HepG2 (cell line): ENCODE data around the gene SEMA4C. TPM values are rescaled to one million over a fixed set of nuclear protein-coding genes. Genes with fewer than 3 reads are reported as not detected.
A peak's percentile ranks its signal among the peaks of the same experiment; 100 is the strongest.

Experiments used
- ATAC-seq: fragments of 200-7000 bp; cut with Tn5 transposase; 3 replicates; pipeline ENCODE4 v1.9.1; 2020; ENCODE audit warnings: mild to moderate bottlenecking, moderate library complexity
- BruUV-seq: library from RNA; stranded (reverse); fragments of 400-500 nt; replicated peaks from 2 replicates; lab custom pipeline; 2021; lab: Mats Ljungman, UMichigan
- CTCF ChIA-PET: fragments of 300-600 bp; formaldehyde crosslinking; extraction: SDS; loops from one replicate; lab custom pipeline; 2021; ENCODE audit warnings: low total read pairs, inconsistent platforms, low intra/inter-chr PET ratio; lab: Yijun Ruan, JAX
- POLR2A ChIA-PET: fragments of 350-600 bp; sonication (Branson Sonifier 250); formaldehyde crosslinking; loops from one replicate; lab custom pipeline; 2020; ENCODE audit warnings: antibody characterized with exemption, inconsistent platforms; lab: Yijun Ruan, JAX
- DNase-seq: peaks from one replicate; pipeline ENCODE4 v3.0.0-alpha.2; 2015; ENCODE audit warnings: low spot score
- FAIRE-seq: peaks from 3 replicates; lab custom pipeline; 2011; peaks lifted over from hg19 to GRCh38; lab: Jason Lieb, UNC
- H2AFZ ChIP-seq: one replicate; pipeline ENCODE4 v1.6.1; 2011; ENCODE audit warnings: low read length, inconsistent platforms
- H3K27ac ChIP-seq: fragments of 300-600 bp; 3 replicates; pipeline ENCODE4 v1.8.0; 2011; ENCODE audit warnings: mixed run types, mild to moderate bottlenecking, mixed read lengths, low read length, inconsistent platforms; ENCODE audit not compliant: insufficient read depth; ENCODE audit errors: extremely low read length
- H3K27me3 ChIP-seq, 2 experiments: fragments of 200-600 bp in 1 of 2; 2 replicates in 1 of 2; 3 replicates in 1 of 2; pipeline versions ENCODE4 v1.6.0 to v1.8.0; 2011; ENCODE audit warnings: low read length in 2 of 2, mild to moderate bottlenecking in 2 of 2, moderate library complexity in 2 of 2, inconsistent platforms in 1 of 2; ENCODE audit not compliant: insufficient read depth in 2 of 2, control insufficient read depth in 1 of 2
- H3K36me3 ChIP-seq, 2 experiments: fragments of 200-600 bp in 1 of 2; replicated peaks in 1 of 2; 2 replicates in 1 of 2; 3 replicates in 1 of 2; pipeline versions ENCODE4 v1.5.1 to v1.8.0; 2011; ENCODE audit warnings: low read length in 2 of 2, inconsistent platforms in 1 of 2; ENCODE audit not compliant: insufficient read depth in 2 of 2, control insufficient read depth in 1 of 2
- H3K4me1 ChIP-seq: 2 replicates; pipeline ENCODE4 v1.5.1; 2012; ENCODE audit warnings: low read length, inconsistent platforms; ENCODE audit not compliant: insufficient read depth
- H3K4me2 ChIP-seq: 2 replicates; pipeline ENCODE4 v1.6.0; 2011; ENCODE audit warnings: low read depth, low read length, inconsistent platforms
- H3K4me3 ChIP-seq, 3 experiments: fragments of 200-600 bp in 1 of 3; sonication (generic), shearing (Covaris generic) in 1 of 3; replicated peaks in 1 of 3; 2 replicates each; pipeline ENCODE4 v1.5.1; 2011 to 2016; ENCODE audit warnings: low read length in 3 of 3, inconsistent platforms in 2 of 3, low read depth in 2 of 3, mild to moderate bottlenecking in 2 of 3, control low read depth in 1 of 3, mixed read lengths in 1 of 3; ENCODE audit not compliant: insufficient read depth in 1 of 3
- H3K79me2 ChIP-seq: one replicate; pipeline ENCODE4 v1.6.1; 2011; ENCODE audit warnings: low read length, inconsistent platforms; ENCODE audit not compliant: insufficient read depth
- H3K9ac ChIP-seq: 2 replicates; pipeline ENCODE4 v1.6.0; 2011; ENCODE audit warnings: mild to moderate bottlenecking, low read depth, low read length, inconsistent platforms; ENCODE audit not compliant: insufficient read depth
- H3K9me3 ChIP-seq: 2 replicates; pipeline ENCODE4 v1.5.1; 2012; ENCODE audit warnings: mild to moderate bottlenecking, low read length
- H4K20me1 ChIP-seq: 2 replicates; pipeline ENCODE4 v1.6.0; 2011; ENCODE audit warnings: inconsistent platforms, mild to moderate bottlenecking, low read length, moderate library complexity; ENCODE audit not compliant: insufficient read depth
- ARNTL ChIP-seq: sonication (generic); formaldehyde crosslinking; IDR thresholded peaks from 2 replicates; pipeline ENCODE4 v1.4.0; 2020; ENCODE audit warnings: mild to moderate bottlenecking, missing genetic modification reagents
- MTA1 ChIP-seq: sonication (generic); formaldehyde crosslinking; IDR thresholded peaks from 2 replicates; pipeline ENCODE4 v1.4.0; 2020; ENCODE audit warnings: missing genetic modification reagents, mild to moderate bottlenecking, borderline replicate concordance
- NFIB ChIP-seq: sonication (generic); formaldehyde crosslinking; IDR thresholded peaks from 2 replicates; pipeline ENCODE4 v1.9.0; 2021; ENCODE audit warnings: missing genetic modification reagents, mild to moderate bottlenecking, borderline replicate concordance
- SAFB2 ChIP-seq: sonication (generic); formaldehyde crosslinking; IDR thresholded peaks from 2 replicates; pipeline ENCODE4 v1.5.1; 2020; ENCODE audit warnings: missing genetic modification reagents, low read depth, mild to moderate bottlenecking, borderline replicate concordance
- SMAD1 ChIP-seq: sonication (generic); formaldehyde crosslinking; IDR thresholded peaks from 2 replicates; pipeline ENCODE4 v1.4.0; 2020; ENCODE audit warnings: missing genetic modification reagents, low read depth, mild to moderate bottlenecking, borderline replicate concordance
- ZNF44 ChIP-seq: sonication (generic); formaldehyde crosslinking; IDR thresholded peaks from 2 replicates; pipeline ENCODE4 v1.5.1; 2020; ENCODE audit warnings: mild to moderate bottlenecking, missing genetic modification reagents
- ZNF503 ChIP-seq: sonication (generic); formaldehyde crosslinking; IDR thresholded peaks from 2 replicates; pipeline ENCODE4 v1.4.0; 2020; ENCODE audit warnings: missing genetic modification reagents
- ZNF616 ChIP-seq: sonication (generic); formaldehyde crosslinking; IDR thresholded peaks from 2 replicates; pipeline ENCODE4 v1.5.0; 2020; ENCODE audit warnings: low read depth, mild to moderate bottlenecking, missing genetic modification reagents
- ZNF674 ChIP-seq: sonication (generic); formaldehyde crosslinking; IDR thresholded peaks from 2 replicates; pipeline ENCODE4 v1.5.0; 2020; ENCODE audit warnings: low read depth, mild to moderate bottlenecking, missing genetic modification reagents
- WGBS: methylation state at CpG from one replicate; pipeline ENCODE4 v1.1.6; 2017; ENCODE audit warnings: low lambda C conversion rate; 5-methylcytosine and 5-hydroxymethylcytosine counted together
- in situ Hi-C: cut with HindIII; loops from 2 replicates; pipeline ENCODE4 v1.10.0; 2017; ENCODE audit warnings: low pct_unique_long_range_greater_than_20kb; ENCODE audit not compliant: extremely low pct_ligation_motif_present
- intact Hi-C: fragments of 100-400 bp; cut with micrococcal nuclease; formaldehyde crosslinking; loops from one replicate; pipeline ENCODE4 v1.10.0; 2022; ENCODE audit not compliant: unreplicated experiment
- polyA plus RNA-seq, 8 experiments: library from polyadenylated mRNA; depleted of rRNA in 3 of 8; stranded (reverse) in 7 of 8; unstranded in 1 of 8; fragments of >200 nt; fragmentation: Illumina TruSeq in 4 of 8; extraction: Trizol in 4 of 8; gene quantifications; 2 replicates each; pipeline versions ENCODE4 v1.2.1 to v1.2.3, GENCODE V29; 2011 to 2016; ENCODE audit warnings: low read depth in 4 of 8, missing spikeins in 1 of 8, mixed read lengths in 1 of 8; ENCODE audit not compliant: insufficient read depth in 1 of 8
- total RNA-seq, 5 experiments: library from RNA; depleted of rRNA; stranded (reverse); fragments of >200 nt; fragmentation: Illumina TruSeq; extraction: Trizol; gene quantifications; 2 replicates each; pipeline ENCODE4 v1.2.3, GENCODE V29; 2016; ENCODE audit warnings: low read depth in 1 of 5
- TF ChIP-seq, protein P1 (sequence below): IDR thresholded peaks from 2 replicates; pipeline ENCODE4 v1.6.1; 2016; ENCODE audit warnings: missing biosample characterization, missing genetic modification reagents, low read depth
- TF ChIP-seq, protein P2 (sequence below): sonication (generic); formaldehyde crosslinking; IDR thresholded peaks from 2 replicates; pipeline ENCODE4 v1.5.1; 2020; ENCODE audit warnings: mild to moderate bottlenecking, missing genetic modification reagents, borderline replicate concordance

Gene SEMA4C
- total and polyA plus RNA-seq, 2 of the 13 experiments (the other 11 are each of a cell fraction or from before 2014, with no cell fraction given): 25.9 to 46.6 TPM

DNA sequence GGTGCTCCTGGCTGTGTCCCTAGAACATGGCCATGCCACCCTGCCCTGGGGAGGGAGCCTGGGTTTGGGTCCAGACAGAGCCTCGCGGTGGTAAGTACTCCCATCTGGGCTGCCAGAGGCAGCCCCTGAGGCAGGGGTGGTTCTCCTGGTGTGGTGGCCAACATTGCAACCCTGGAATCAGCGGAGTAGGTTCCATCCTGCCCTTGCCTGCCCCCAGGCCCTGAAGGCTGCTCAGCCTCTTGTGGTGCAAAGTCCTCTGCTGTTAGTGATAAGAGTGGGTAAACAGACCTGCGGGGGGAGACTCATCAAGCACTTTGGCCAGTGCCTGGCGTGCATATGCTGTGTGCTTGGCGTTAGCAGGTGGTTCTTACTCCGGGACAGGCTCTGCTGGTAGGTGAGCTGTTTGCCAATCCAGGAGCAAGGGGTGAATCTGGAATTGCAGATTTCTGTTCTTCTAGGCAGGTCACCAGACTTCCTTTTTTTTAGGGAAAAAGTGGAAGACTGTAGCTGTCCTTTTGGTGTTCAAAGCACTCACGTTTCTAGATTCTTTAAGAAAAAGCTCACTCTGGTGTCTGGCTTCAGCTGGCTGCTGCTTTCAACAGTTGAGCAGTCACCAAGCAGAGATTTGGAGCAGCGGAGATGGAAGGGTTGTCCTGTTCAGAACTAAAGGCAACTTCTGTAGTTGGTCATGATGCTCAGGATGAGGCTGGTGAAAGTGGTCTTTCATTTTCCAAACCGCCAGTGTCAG is 50.6 kb downstream of the SEMA4C start:
- peak overlapping the region; percentile 100 for H3K4me2 ChIP-seq
- CTCF ChIA-PET: no interaction called here
- BruUV-seq: no TSS peak
- TF ChIP-seq ZNF44: no peak
- TF ChIP-seq ARNTL (CRISPR knock-in tag): peak; percentile 91
- TF ChIP-seq, protein P1, sequence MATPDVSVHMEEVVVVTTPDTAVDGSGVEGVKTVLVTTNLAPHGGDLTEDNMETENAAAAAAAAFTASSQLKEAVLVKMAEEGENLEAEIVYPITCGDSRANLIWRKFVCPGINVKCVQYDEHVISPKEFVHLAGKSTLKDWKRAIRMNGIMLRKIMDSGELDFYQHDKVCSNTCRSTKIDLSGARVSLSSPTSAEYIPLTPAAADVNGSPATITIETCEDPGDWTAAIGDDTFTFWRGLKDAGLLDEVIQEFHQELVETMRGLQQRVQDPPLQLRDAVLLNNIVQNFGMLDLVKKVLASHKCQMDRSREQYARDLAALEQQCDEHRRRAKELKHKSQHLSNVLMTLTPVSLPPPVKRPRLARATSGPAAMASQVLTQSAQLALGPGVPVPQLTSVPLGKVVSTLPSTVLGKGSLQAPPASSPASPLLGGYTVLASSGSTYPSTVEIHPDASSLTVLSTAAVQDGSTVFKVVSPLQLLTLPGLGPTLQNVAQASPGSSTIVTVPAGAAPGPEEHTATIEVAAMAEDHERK (CRISPR knock-in tag): no peak; the same call in 1 of the 2 replicates
- no peak for TF ChIP-seq ZNF674 (CRISPR knock-in tag)
- TF ChIP-seq SAFB2: no peak; the same call in 1 of the 2 replicates
- peak; percentile 96 for TF ChIP-seq ZNF503 (CRISPR knock-in tag)
- TF ChIP-seq MTA1 (CRISPR knock-in tag): peak; percentile 99
- TF ChIP-seq SMAD1 (CRISPR knock-in tag): peak; percentile 70
- TF ChIP-seq, protein P2, sequence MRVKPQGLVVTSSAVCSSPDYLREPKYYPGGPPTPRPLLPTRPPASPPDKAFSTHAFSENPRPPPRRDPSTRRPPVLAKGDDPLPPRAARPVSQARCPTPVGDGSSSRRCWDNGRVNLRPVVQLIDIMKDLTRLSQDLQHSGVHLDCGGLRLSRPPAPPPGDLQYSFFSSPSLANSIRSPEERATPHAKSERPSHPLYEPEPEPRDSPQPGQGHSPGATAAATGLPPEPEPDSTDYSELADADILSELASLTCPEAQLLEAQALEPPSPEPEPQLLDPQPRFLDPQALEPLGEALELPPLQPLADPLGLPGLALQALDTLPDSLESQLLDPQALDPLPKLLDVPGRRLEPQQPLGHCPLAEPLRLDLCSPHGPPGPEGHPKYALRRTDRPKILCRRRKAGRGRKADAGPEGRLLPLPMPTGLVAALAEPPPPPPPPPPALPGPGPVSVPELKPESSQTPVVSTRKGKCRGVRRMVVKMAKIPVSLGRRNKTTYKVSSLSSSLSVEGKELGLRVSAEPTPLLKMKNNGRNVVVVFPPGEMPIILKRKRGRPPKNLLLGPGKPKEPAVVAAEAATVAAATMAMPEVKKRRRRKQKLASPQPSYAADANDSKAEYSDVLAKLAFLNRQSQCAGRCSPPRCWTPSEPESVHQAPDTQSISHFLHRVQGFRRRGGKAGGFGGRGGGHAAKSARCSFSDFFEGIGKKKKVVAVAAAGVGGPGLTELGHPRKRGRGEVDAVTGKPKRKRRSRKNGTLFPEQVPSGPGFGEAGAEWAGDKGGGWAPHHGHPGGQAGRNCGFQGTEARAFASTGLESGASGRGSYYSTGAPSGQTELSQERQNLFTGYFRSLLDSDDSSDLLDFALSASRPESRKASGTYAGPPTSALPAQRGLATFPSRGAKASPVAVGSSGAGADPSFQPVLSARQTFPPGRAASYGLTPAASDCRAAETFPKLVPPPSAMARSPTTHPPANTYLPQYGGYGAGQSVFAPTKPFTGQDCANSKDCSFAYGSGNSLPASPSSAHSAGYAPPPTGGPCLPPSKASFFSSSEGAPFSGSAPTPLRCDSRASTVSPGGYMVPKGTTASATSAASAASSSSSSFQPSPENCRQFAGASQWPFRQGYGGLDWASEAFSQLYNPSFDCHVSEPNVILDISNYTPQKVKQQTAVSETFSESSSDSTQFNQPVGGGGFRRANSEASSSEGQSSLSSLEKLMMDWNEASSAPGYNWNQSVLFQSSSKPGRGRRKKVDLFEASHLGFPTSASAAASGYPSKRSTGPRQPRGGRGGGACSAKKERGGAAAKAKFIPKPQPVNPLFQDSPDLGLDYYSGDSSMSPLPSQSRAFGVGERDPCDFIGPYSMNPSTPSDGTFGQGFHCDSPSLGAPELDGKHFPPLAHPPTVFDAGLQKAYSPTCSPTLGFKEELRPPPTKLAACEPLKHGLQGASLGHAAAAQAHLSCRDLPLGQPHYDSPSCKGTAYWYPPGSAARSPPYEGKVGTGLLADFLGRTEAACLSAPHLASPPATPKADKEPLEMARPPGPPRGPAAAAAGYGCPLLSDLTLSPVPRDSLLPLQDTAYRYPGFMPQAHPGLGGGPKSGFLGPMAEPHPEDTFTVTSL (CRISPR knock-in tag): peak; percentile 85
- TF ChIP-seq NFIB (CRISPR knock-in tag): no peak
- TF ChIP-seq ZNF616 (CRISPR knock-in tag): no peak

More for the DNA sequence above, 50.6 kb downstream of the SEMA4C start:
- FAIRE-seq (peak; percentile 99), ATAC-seq (peak; percentile 78), DNase-seq (peak; percentile 98)
- in situ Hi-C loops (no loop called here), intact Hi-C loops (loop anchor here (2.0 to 5.0 kb wide), 4 partner anchors 37 to 217 kb away; partner anchors contain the start of genes CNNM4 and KANSL3)
- Histone ChIP-seq H3K4me3 (peak overlapping the region; percentile 67 to 91 (median 87)), H3K27ac (peak overlapping the region; percentile 83), H3K9me3 (no peaks in the 10 kb centered on the region), H3K4me1 (peaks cover 76% of the 10 kb centered on the region), H3K27me3 (no peaks in the 10 kb centered on the region; a peak in 1 of 5 replicates), H3K36me3 (peaks cover 9 to 36% of the 10 kb centered on the region in 2 experiments), H3K79me2 (peaks cover 82% of the 10 kb centered on the region), H3K9ac (peak overlapping the region; percentile 87), H2AFZ (no peak overlapping the region), H4K20me1 (peaks cover 65% of the 10 kb centered on the region)
- WGBS: 19% methylated on average over 8 of the region's 10 CpGs
- POLR2A ChIA-PET: interaction anchor here (0.8 to 7.4 kb wide), 14 partner anchors 9 to 60 kb away, joined by 3 to 99 read pairs (median 6); partner anchors contain the start of genes ANKRD39, CNNM4 and SEMA4C
